Measurements from ENCODE around the gene ATXN1.

The ATXN1 gene

GRCh38 chr6:16486661-16487060 lies 274.6 kb downstream of the ATXN1 start:
- no peaks in the 10 kb centered on the region for H3K4me1 ChIP-seq
- TF ChIP-seq CTCF (IDR thresholded peaks at IDR 0.05; ENCODE audit: low read depth, low read length) = no peak
- H3K36me3 ChIP-seq = no peaks in the 10 kb centered on the region
- H3K9me3 ChIP-seq = no peaks in the 10 kb centered on the region
- no peak overlapping the region for H3K4me3 ChIP-seq (ENCODE audit: low read depth, low read length)
- H3K27me3 ChIP-seq = no peaks in the 10 kb centered on the region
- DNase-seq = no peak

- no peak for DNase-seq
- Histone ChIP-seq H3K4me3 (ENCODE audit: low read depth, low read length) (no peak overlapping the region), H3K4me1 (no peaks in the 10 kb centered on the region), H3K27me3 (no peaks in the 10 kb centered on the region), H3K36me3 (no peaks in the 10 kb centered on the region), H3K9me3 (no peaks in the 10 kb centered on the region)
- TF ChIP-seq CTCF (IDR thresholded peaks at IDR 0.05; ENCODE audit: low read depth, low read length) = no peak
Measured at GRCh38 chr6:16483315-16483875, 277.9 kb downstream of the ATXN1 start.

- H3K27me3 ChIP-seq = no peaks in the 10 kb centered on the region
- no peak overlapping the region for H3K4me3 ChIP-seq (ENCODE audit: low read depth, low read length)
- no peaks in the 10 kb centered on the region for H3K36me3 ChIP-seq
- peaks cover 2% of the 10 kb centered on the region; the same call in 1 of the 2 replicates for H3K4me1 ChIP-seq
- H3K9me3 ChIP-seq = no peaks in the 10 kb centered on the region
- DNase-seq = no peak
- no peak for TF ChIP-seq CTCF (IDR thresholded peaks at IDR 0.05; ENCODE audit: low read depth, low read length)
Measured at GRCh38 chr6:16482702-16483314, 278.5 kb downstream of the ATXN1 start.

GRCh38 chr6:16481697-16482399 lies 279.4 kb downstream of the ATXN1 start:
- no peak for TF ChIP-seq CTCF (IDR thresholded peaks at IDR 0.05; ENCODE audit: low read depth, low read length)
- no peaks in the 10 kb centered on the region for H3K9me3 ChIP-seq
- H3K4me1 ChIP-seq = peaks cover 11% of the 10 kb centered on the region
- H3K4me3 ChIP-seq (ENCODE audit: low read depth, low read length) = no peak overlapping the region
- no peak for DNase-seq
- no peaks in the 10 kb centered on the region for H3K36me3 ChIP-seq
- no peaks in the 10 kb centered on the region for H3K27me3 ChIP-seq

- no peak for TF ChIP-seq CTCF (IDR thresholded peaks at IDR 0.05; ENCODE audit: low read depth, low read length)
- DNase-seq = no peak
- H3K36me3 ChIP-seq = no peaks in the 10 kb centered on the region
- peaks cover 11% of the 10 kb centered on the region for H3K4me1 ChIP-seq
- H3K9me3 ChIP-seq = no peaks in the 10 kb centered on the region
- no peak overlapping the region for H3K4me3 ChIP-seq (ENCODE audit: low read depth, low read length)
- H3K27me3 ChIP-seq = no peaks in the 10 kb centered on the region
Measured at GRCh38 chr6:16480763-16481560, 280.3 kb downstream of the ATXN1 start.
